Prostate gland (tissue), 2 donors: ENCODE measurements around the gene RSKR.

Source experiments
- CTCF ChIP-seq, 4 experiments: fragments of 200-600 bp in 2 of 4; fragments of 450-650 bp in 2 of 4; sonication (generic) in 2 of 4; IDR thresholded peaks; 1 replicate in 3 of 4; 2 replicates in 1 of 4; pipeline ENCODE4 v1.5.1; 2016 to 2019; ENCODE audit warnings: antibody characterized with exemption in 4 of 4, mild to moderate bottlenecking in 2 of 4, moderate library complexity in 2 of 4
- POLR2A ChIP-seq: fragments of 450-650 bp; IDR thresholded peaks from one replicate; pipeline ENCODE4 v1.6.1; 2016; ENCODE audit warnings: antibody characterized with exemption, mild to moderate bottlenecking
- POLR2AphosphoS5 ChIP-seq: sonication (generic); formaldehyde crosslinking; IDR thresholded peaks from one replicate; pipeline ENCODE4 v1.6.1; 2017; ENCODE audit warnings: antibody characterized with exemption

- no peak for TF ChIP-seq POLR2A
- TF ChIP-seq POLR2AphosphoS5 = no peak
- TF ChIP-seq CTCF (IDR thresholded peaks at IDR 0.05) = no peak
Observed at GRCh38 chr17:28623696-28624095, 9.7 kb upstream of the RSKR start.
